Measurements from ENCODE around the gene ARHGAP1.

GRCh38 chr11:46669711-46670139, 30.7 kb downstream of the ARHGAP1 start:
- TF ChIP-seq CTCF (IDR thresholded peaks at IDR 0.05) (no peak), POLR2A (IDR thresholded peaks at IDR 0.05) (no peak)
